Stimulated activated CD4-positive, alpha-beta T cell treated with anti-CD3 and anti-CD28 coated beads, Interleukin-4, amount 100 ng/mL, for 4 hours (primary cell): ENCODE results near the gene ANKRD63.

ENCODE experiments used
- DNase-seq, 2 experiments: peaks; one replicate each; pipeline ENCODE4 v3.0.0-alpha.2; 2020

The ANKRD63 gene

GRCh38 chr15:40313531-40314398 lies 30.9 kb upstream of the ANKRD63 start:
- DNase-seq, result peak in 1 of 2 experiments; percentile 8

DNA sequence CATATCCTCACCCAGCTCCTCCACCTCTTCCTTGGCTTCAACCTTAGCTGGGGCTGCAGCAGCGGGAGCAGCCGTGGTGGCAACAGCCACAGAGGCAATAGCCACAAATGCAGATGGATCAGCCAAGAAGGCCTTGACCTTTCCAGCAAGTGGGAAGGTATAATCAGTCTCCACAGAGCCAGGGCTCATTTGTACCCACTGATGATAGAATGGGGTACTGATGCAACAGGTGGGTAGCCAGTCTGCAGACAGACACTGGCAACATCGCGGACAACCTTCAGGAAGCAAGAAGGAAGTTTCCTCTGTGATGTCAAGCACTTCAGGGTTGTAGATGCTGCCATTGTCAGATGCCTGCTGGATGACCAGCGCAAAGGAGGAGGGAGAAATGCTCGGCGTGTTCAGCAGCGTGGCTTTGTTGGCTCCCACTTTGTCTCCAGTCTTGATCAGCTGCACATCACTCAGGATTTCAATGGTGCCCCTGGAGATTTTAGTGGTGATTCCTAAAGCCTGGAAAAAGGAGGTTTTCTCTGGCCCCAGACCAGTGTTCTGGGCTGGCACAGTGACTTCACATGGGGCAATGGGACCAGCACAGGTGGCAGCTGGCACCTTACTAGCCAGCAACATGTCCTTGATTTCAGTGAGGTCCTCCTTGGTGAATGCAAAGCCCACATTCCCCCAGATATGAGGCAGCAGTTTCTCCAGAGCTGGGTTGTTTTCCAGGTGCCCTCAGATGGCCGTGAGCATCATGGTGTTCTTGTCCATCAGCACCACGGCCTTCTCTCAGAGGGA lies 29.7 kb upstream of the ANKRD63 start:
- DNase-seq, result no peak

GRCh38 chr15:40310993-40311392 lies 28.1 kb upstream of the ANKRD63 start:
- no peak for DNase-seq

DNA sequence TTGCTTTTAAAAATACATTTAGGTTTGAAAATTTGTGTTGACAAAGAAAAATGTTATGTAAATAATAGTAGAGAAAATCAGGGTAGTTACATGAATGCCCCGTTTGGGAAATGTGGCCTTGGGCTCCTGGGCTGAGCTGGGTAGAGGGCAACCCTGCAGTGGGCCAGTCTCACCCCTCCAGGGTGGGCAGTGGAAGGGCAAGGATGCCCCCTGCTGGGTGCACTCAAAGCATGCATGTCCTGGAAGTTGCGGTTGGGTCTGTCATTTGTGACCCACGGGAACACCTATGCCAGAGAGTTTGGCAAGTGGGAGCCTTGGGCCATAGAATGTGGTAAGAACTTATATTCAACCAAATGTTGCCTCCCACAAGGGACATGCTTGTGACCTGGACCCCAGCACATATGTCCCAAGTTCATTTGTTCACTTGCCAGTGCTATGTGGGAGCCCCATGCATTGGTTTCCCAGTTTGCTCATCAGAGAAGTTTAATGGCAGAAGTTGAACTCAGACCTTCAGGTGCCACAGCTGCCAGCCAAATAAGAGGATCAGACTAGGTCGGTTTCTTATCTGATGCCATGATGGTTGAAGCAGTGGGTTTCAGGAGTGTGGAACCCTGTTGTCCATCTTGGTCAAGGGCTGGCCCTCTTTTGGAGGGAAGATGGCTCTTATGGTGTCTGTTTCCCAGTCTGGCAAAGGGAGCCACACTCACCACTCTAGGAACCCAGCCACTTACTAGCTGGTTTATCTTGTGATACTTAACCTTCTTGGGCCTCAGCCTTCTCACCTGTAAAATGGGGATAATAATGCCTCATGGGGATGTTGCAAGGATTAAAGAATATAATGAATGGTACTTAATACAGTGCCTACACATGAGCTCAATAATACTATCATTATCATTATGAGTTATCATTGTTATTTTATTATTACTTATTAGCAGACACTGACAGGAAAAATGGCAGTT lies 27.4 kb upstream of the ANKRD63 start:
- peak; percentile 34 to 49 for DNase-seq

DNA sequence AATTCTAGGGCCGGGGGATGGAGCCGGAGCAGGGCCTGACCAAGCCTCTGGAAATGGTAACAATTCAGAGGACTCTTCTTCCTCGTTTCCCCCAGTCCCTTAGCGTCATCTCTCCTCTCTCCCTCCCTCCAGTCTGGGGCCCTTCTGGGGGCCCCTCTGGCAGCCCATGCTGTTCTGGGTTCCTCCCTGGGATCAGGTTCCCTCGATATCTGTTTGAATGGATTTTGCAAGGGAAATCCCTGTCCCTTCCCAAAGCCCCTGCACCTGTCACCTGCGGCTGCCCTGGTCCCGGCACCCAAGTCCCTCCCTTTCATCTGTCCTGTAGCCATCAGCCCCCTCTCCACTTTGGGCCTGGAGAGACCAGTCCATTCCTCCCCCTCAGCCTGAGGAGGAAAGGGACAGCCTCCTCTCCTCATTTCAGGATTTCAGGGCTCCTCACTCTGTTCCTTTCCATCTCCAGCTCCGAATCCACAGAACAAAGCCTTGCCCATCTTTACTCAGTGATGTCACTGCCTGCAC lies 26.5 kb upstream of the ANKRD63 start:
- DNase-seq, result no peak

- peak; percentile 56 to 57 for DNase-seq
Measured at GRCh38 chr15:40307421-40308211, 24.8 kb upstream of the ANKRD63 start, which contains the start of gene PLCB2. Gene PLCB2 (minus strand): TSS chr15:40307935. CDS start chr15:40307672, 263 bp downstream.

DNA sequence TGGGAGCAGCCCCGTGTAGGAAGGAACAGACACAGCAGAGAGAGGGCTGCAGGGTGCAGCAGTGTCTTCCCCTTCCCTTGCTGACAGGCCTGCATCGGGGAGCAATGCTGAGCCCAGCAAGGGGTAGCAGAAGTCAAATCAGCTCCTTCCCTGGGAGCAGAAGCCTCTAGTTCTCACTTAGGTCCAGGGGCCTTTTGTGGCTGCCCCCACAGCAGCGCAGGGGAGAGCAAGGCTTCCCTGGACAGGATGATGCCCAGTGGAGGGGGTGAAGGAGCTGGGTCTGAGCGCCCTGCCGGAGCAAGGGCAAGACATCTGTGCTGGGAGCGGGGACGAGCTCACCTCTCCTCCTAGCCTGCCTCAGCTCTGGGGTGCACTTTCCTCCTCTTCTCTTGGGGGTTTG lies 24.0 kb upstream of the ANKRD63 start:
- DNase-seq, result no peak

DNA sequence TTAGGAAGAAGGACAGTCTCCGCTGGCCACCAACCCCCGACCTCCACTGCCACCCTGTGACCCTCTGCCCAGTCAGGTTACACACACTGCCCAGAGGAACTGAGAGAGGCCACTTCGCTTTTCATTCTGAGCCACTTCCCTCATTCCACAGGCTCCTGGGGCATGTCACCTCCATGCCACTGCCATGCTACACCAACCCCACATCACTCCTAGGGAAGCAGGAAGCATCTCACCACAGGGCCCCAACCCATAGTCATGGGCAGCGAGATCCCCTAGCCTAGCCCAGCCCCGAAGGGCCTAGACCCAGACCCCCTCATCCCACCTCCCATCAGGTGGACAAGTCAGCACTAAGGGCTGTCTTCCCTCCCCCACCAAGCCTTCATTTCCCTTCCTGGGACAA lies 23.5 kb upstream of the ANKRD63 start:
- DNase-seq, result no peak

DNA sequence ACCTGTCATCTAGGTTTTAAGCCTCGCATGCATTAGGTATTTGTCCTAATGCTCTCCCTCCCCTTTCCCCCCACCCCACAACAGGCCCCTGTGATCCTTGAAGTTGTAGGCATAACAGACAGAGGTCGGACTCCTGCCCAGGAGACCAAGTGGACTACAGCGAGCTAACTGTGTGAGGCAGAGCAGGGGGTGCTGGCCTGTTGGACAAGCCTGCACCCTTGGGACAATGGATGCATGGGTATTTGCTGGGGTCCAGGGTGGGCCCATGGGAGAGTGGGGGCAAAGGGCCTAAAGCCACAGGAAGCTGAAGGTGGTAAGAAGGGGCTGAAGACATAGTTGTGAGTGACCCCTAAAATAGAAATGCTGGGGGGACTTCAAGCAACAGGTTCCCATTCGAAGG lies 22.4 kb upstream of the ANKRD63 start:
- no peak for DNase-seq

GRCh38 chr15:40303576-40303975 lies 20.7 kb upstream of the ANKRD63 start:
- DNase-seq, result no peak

GRCh38 chr15:40302981-40303380 lies 20.1 kb upstream of the ANKRD63 start:
- no peak for DNase-seq

DNA sequence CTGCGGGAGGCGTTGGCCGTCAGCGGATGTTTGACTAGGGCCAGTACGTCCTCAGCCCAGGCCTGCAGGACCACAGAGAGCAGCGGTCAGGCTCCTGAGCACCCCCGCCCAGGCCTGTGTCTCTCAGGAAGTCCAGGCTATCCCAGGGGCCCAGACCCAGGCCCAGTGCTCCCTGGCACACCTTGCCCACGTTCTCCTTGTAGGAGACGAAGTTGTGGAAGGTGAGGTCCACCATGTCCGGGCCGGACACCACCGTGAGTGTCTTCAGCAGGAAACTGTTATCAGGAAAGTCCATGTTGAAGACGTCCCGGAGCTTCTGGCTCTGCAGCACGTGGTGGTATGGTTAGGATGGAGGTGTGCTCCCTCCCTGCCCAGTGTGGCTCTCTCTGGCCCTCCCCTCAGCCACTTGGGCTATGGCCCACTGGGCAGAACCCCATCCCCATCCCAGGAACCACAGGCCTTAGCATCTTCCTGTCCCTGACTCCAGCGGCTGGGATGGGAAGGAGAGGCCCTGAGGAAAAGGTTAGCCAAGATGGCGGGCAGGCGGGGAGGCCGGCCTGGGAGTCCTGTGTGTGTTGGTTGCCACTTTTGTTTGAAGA lies 19.5 kb upstream of the ANKRD63 start:
- no peak for DNase-seq

GRCh38 chr15:40301467-40302179 lies 18.8 kb upstream of the ANKRD63 start:
- DNase-seq, result no peak

DNA sequence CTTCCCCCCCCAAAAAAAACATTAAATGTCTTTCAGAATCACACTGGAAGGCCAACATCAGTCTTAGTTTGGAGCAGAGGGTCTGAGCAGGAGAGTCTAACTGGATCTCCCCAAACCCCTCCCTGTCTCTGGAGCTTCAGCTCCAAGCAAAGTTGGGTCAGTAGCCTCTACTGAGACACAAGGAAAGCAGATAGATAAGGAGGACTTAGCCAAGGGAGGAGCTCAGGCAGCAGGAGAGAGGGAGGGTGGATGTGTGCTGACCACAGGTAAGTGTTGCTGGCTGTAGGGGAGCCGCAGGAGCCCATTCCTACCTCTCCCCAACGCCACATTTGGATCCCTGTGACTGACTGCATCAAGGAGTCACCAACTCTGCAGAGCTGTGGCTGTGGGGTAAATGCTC lies 17.9 kb upstream of the ANKRD63 start:
- DNase-seq, result no peak

GRCh38 chr15:40300367-40300766 lies 17.5 kb upstream of the ANKRD63 start:
- no peak for DNase-seq

DNA sequence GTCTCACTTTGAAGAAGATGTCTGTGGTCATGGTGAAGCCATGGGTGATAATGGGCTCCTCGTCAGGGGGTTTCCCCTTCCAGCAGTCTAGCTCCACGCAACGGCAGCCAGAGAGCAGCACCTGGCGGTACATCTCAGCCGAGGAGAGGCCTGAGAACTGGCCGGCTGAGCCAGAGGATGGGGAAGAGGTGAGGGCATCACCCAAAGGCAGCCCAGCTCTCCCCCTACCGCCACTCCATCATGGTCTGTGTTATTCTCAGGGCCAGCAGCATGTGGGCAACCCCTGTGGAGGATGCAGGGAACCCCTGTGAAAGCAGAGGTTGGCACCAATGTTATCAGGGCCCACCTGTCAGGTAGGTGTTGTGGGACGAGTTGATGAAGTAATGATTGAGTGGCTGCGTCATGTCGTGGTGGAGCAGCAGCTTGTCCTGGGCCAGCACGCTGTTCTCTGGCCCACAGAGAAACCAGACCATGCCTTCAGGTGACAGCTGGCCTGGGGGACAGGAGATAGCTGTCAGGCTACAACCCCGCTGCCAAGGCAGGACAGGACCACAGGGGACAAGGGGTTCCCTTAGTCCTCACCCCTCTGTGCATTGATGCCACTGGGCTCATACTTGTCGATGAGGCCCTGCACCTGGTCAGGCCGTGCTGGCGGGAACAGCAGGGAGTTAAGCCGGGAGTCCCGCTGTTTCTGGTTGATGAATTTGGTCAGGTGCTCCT lies 15.5 kb upstream of the ANKRD63 start:
- no peak for DNase-seq

DNA sequence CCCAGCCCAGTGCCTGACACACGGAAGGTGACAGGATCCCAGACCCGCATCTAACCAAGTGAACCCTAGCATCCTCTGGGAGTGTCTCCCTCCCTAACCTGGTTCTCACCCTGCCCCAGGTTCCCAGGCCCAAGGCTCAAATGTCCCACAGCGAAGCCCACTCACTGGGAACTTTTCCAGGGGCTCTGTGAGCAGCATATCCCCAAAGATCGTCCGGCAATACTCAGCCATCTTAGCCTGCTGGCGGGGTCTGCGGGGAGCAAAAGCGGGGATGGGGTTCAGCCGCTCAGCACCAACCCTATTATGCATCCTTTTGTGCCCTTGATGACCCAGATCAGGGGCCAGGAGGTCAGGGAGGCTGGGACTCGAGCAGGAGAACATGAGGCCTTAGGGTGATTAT lies 14.5 kb upstream of the ANKRD63 start:
- DNase-seq, result no peak

- DNase-seq, result no peak
Measured at GRCh38 chr15:40296561-40297230, 13.8 kb upstream of the ANKRD63 start.

- no peak for DNase-seq
Measured at GRCh38 chr15:40295877-40296560, 13.2 kb upstream of the ANKRD63 start.
